ENCODE results near the gene FKBP5.
"Not testable (repeated sequence)": the region's sequence is repeated elsewhere in the genome, so short reads cannot be mapped to it uniquely, and the experiment has no call there.

FKBP5 gene

DNA sequence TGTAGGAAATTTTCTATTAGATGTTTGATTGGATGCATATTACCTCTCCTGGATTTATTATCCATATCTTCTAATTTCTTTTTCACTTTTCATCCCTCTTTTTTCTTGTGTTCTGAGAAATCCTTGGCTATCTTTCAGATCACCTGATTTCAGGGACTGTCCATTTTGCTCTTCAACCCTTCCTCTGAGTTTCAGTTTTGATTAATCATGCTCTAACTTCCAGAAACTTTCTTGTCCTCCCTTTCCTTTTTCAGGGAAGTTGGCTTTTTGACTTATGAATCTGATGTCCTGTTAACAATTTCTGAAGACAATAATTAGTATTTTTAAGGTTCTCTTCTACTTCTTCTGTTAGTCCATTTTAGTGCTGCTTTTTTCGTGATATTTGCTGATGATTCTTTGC is 79.1 kb downstream of the FKBP5 start:
- no peak for DNase-seq (ENCODE audit: low spot score)

DNA sequence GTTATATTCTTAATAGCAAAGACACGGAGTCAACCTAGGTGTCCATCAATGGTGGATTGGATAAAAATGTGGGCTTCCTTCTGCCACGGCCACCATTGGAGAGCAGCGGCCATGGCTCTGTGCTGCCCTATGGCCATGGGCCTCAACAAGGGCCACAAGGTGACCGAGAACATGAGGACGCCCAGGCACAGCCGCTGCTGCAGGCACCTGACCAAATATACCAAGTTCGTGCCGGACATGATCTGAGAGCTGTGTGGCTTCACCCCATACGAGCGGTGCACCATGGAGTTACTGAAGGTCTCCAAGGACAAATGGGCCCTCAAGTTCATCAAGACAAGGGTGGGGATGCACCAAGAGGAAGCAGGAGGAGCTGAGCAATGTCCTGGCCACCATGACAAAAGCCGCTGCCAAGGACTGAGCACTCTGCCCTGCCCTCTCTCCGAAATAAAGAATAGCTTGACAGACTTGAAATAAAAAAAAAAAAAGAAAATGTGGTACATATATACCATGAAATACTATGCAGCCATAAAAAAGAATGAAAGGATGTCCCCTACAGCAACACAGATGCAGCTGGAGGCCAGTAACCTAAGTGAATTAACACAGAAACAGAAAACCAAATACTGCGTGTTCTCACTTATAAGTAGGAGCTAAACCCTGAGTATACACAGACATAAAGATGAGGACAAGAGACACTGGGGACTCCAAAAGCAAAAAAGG is 81.0 kb downstream of the FKBP5 start:
- no peak for DNase-seq (ENCODE audit: low spot score)

DNA sequence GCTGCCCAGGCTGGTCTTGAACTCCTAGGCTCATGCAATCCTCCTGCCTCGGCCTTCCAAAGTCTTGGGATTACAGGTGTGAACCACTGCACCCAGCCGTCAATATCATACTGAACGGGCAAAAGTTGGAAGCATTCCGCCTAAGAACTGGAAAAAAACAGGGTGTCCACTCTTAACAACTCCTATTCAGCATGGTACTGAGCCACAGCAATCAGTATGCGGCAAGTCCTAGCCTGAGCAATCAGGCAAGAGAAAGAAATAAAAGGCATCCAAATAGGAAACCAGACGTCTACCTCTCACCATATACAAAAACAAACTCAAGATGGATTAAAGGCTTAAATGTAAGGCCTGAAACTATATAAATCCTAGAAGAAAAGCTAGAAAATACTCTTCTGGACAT is 83.1 kb downstream of the FKBP5 start:
- no peak for DNase-seq (ENCODE audit: low spot score)

DNA sequence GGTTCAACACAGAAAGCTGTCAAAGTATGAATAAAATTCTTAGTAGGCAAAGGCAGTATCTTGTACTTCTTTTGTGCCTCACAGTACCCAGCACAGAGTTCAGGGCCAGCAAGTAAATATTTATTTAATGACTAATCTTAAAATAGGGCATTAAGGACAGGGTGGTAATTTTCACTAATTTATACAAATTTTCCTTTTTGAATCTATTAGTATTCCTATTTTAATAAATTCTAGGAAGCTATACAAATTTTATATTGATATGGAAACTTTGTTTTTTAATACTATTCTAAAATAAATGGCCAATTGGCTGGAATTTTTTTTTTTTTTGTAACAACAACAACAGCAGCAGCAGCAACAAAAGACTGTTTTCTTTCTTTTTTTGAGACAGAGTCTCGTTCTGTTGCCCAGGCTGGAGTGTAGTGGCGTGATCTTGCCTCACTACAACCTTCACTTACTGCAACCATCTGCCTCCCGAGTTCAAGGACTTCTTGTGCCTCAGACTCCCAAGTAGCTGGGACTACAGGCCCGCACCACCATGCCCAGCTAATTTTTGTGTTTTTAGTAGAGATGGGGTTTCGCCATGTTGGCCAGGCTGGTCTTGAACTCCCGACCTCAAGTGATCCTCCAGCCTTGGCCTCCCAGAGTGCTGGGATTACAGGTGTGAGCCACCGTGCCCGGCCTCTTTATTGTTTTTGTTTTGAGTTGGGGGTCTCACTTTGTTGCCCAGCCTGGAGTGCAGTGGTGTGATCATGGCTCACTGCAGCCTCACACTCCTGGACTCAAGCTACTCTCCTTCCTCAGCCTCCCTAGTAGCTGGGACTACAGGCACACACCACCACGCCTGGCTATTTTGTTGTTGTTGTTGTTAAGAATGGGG is 85.2 kb downstream of the FKBP5 start:
- no peak for DNase-seq (ENCODE audit: low spot score)

DNA sequence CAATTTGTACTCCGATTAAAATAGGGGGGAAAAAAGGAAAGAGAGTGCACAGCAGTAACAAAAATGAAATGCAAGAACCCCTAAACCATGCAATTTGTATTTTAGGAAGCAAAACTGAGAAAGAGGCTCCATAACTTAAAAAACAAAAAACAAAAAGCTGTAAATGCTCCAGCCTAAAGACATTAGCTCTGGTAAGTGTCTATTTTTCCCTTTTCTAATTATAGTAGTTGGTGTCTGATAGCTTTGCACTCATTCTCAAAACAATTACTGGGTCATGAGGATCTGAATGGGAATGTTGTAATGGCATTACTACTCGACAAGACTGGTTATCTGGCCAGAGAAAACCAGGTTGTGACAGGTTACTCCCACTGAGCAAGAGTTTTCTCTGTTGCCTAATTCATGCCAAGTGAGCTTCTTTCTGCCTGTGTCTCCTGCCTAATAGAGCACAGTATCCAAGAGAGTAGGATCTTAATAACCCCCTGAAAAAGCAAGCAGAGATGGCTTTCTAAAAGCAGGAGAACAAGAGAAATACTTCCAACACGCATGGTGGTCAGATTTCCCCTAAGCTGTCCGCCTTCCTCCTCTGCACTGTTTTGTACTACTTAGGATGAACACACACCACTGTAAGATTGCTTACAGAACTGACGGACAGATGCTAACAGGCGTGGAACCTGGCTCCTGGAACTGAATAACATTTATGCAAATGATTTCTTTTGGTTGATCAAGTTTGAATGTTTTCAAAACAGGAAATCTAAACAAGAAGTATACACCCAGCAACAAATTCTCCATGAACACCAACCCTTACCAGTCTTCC is 86.4 kb downstream of the FKBP5 start:
- peak; percentile 8 for DNase-seq (ENCODE audit: low spot score)

DNA sequence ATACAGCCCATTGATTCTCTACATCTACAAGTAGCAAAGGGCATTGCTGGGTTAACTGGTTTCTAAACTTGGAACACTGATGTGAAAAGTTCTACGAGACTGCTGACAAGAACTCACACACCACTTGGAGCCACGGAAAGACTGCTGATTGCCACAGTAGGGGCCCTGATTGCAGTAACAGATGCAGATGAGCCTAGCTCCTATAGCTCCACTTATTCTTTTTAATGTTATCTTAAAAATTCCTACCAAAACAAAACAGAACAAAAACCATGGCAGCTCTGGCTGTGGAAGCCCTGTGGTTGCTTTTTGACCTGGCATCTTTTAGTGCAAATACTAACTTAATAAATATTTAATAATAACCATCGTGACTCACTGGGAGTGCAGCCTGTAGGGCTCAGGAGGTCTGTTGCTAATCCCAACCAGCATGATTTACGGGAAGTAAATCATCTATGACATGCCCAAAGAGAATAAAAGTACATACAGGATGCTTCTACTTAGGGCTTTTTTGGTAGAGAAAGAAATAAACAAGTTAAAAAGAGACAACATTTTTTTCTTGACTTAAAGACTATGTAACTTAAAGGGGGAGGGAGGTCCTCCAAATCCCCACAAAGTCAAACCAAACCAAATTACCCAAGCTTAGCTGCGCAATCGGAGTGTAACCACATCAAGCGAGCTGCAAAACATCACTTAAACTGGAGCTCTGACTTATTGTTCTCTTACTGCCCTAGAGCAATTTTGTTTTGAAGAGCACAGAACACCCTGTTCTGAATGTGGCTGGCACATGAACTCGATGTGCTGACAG is 87.2 kb downstream of the FKBP5 start:
- peak; percentile 65 for DNase-seq (ENCODE audit: low spot score)

DNA sequence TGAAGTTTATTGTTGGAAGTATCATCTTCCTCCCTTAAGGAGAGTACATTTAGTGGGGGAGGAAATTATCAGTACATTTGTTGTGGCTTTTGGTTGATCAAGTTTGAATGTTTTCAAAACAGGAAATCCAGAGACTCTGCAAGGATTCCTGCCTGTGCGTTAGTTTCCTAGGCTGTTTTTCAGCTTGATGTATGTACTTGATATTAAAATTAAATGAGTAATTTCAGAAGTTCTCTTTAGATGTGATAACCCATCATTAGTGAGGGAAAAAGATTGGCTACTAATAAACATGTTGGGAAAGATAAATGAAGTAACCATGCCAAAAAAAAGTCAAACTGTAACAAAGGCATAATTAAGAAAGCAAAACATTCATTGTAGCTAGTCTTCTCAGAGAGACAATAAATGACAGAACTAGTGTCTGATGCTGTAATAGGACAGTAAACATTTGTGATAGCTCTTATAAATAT is 88.0 kb downstream of the FKBP5 start:
- DNase-seq (ENCODE audit: low spot score) = no peak

DNA sequence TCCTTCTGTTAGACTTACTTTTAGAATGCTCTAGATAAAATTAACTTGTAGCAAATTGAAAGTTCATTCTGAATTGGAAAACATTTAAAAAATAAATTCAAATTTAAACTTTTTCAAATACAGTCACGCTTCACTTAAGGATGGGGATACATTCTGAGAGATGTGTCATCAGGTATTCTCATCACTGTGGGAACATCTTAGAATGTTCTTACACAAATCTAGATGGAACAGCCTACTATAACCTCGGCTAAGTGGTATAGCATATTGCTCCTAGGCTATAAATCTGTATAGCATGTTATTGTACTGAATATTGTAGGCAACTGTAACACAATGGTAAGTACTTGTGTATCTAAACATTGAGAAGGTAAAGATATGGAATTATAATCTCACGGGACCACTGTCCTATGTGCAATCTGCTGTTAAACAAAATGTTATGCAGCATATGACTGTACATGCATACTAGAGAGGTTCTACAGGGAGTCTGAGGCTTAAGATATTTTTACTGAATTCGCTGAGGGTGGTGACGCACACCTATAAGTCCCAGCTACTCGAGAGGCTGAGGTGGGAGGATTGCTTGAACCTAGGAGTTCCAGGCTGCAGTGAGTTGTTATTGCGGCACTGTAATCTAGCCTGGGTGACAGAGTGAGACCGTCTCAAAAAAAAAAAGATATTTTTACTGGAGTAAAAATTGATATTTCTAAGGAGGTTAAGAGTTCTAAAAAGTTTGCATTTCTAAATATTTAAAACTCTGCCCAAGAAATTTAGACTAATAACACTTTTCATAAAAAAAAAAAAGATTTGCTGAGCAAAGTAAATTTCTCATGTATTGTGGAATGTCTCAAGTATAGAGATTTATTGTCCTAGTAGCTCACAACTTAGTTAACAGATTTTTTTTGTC is 88.7 kb downstream of the FKBP5 start:
- no peak for DNase-seq (ENCODE audit: low spot score)

DNA sequence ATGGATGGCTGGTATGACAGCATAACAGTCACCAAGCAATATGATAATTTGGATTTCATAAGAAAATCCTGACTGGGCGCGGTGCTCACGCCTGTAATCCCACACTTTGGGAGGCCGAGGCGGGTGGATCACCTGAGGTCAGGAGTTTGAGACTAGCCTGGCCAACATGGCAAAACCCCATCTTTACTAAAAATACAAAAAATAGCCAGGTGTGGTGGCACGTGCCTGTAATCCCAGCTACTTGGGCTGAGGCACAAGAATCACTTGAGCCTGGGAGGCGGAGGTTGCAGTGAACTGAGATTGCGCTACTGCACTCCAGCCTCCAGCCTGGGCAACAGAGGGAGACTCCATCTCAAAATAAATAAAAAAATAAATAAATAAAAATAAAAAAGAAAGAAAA is 90.1 kb downstream of the FKBP5 start:
- DNase-seq (ENCODE audit: low spot score) = not testable (repeated sequence)

DNA sequence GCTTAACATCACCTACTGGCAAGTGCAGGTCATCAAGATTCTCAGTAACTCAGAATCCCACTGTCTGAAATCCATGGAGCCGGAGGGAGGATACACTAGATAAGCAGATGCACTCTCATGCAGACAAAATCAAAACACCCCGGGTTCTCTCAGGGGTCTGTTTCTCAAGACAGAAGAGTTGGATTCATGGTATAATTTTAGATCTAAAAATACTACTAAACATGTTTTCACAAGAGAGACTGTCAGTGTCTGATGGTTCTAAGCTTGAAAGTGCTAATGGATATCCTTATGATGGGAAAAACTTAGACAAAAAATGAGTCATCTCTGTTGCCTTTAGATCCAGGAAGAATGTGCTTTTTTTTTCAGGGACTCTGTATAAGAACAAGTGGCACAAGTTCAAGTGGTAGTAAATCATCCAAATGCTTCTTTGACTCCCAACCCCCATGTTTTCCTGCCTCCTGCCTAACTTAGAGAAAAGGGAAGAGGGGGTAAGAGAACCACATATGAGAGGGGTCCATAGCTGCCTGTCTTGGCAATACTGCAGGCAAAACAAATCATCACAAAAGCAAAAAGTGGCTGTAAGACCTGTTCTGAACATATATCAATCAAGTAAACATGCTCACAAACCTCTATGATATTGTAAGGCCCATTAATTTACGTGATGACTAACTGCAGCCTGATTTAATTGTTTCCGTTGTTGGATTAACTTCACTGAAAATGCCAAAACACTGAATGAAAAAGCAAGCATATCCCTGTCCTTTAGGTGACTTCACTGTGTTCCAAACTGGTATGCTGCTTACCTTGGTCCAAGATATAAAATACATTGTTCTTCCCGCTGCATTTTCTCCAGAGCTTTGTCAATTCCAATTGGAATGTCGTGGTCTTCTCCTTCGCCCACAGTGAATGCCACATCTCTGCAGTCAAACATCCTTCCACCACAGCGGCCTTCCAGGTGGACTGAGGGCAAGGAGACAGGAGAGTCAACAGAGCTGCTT is 92.0 kb downstream of the FKBP5 start:
- DNase-seq (ENCODE audit: low spot score) = peak; percentile 62

DNA sequence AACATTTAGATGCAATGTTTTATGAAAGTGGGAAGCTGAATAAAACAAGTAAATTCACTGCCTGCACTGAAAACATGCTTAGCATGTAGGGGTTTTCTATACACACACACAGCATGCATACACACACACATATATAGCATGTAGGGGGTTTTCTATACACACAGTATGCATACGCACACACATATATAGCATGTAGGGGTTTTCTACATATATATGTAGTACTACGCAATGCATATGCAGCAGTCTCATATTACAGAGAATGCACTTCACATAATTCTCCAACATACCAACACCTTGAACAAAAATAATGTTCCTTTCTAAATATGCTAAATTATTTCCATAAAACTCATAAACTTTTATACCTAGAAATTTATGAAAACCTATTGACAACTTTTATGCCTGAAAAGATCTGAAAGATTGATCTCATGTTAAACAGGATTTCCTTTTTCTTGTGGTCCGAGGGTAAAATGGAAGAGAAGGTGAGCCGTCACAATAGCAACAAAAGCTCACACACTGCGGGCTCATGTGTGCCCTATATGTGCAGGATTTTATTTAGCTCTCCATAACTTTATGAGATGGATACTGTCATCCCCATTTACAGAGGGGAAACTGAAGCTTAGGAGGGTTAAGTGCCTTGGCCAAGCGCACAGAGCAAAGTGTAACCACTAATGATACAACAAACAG is 94.1 kb downstream of the FKBP5 start:
- no peak for DNase-seq (ENCODE audit: low spot score)

DNA sequence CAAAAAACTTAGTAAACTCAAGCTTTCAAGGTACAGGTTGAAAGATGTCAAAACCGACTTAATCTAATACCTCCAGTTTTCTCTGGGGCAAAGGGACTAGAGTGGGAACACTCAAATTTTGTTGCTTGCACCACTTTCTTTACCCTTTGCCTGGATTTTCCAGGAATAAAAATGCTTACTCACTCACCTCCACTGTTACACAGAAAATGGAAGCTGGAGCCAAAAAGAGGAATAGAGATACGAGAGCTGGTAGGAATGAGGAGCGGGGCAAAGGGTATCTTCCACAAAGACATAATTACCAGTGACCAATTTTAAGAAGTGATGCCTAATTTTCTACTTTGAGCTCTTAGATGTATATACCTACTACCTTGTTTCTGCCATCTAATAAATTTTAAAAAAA is 96.5 kb downstream of the FKBP5 start:
- no peak for DNase-seq (ENCODE audit: low spot score)

DNA sequence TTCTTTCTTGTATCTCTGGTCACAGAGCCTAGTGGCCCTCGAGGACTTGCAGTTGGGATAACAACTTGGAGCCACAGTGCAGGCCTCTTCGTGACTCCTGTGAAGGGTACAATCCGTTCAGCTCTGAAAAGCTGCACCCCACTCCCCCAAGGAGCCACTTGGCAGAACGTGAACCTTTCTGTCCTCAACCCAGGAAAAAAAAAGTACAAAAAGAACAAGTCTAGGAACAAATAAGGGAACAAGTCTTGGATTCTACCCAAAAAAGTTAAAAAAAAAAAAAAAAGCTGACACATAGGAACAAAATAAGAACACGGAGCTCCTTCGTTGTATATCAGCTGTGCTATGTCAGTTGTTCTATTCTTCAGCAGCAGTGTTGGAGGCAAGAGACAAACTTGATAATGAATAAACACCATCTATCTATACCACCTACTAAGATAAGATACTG is 98.1 kb downstream of the FKBP5 start:
- no peak for DNase-seq (ENCODE audit: low spot score)

DNA sequence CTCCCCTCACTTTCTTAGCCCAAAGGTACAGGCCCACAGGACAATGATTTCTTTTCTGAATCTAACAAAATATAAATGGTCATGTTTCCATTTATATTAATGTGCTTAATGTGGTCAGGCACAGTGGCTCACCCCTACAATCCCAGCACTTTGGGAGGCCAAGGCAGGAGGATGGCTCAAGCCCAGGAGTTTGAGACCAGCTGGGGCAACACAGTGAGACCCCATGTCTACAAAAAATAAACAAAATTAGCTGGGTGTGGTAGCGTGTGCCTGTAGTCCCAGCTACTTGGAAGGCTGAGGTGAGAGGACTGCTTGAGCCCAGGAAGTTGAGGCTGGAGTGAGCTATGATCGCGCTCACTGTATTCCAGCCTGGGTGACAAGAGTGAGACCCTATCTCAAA is 98.8 kb downstream of the FKBP5 start:
- DNase-seq (ENCODE audit: low spot score) = no peak

DNA sequence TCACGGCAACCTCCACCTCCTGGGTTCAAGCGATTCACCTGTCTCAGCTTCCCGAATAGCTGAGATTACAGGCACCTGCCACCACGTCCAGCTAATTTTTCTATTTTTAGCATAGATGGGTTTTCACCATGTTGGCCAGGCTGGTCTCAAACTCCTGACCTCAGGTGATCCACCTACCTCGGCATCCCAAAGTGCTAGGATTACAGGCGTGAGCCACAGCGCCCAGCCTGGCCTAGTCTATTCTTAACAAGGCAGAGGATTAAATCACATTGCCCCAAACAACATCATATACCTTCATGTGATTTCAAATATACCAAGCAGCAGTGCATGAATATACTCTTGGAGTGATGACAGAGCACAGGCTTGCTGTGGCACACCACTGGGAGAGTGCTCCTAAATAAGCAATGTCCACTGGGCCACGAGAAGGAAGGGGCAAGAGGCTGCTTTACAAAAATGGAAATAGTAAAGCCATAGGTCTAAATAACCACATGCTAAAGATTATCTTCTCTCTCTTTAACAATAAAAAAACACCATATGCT is 99.4 kb downstream of the FKBP5 start:
- no peak for DNase-seq (ENCODE audit: low spot score)

DNA sequence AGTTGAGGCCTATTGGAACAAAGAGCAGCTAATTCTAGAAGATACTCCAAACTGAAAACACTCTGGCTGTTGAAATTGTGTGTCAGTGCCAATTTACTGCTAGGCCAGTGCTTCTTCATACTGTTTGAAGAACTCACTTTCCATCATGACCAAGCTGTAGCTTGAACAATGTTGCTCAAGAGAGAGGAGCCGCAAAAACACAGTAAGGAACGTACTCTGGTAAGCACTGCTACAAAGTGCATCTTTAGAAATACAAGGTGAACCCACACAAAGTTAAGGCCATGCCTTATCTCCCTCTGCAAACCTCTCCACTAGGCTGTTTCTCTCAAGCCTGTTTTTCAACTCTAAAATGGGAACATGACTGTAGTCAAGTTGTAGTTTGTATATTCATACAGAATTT is 101.5 kb downstream of the FKBP5 start:
- no peak for DNase-seq (ENCODE audit: low spot score)

DNA sequence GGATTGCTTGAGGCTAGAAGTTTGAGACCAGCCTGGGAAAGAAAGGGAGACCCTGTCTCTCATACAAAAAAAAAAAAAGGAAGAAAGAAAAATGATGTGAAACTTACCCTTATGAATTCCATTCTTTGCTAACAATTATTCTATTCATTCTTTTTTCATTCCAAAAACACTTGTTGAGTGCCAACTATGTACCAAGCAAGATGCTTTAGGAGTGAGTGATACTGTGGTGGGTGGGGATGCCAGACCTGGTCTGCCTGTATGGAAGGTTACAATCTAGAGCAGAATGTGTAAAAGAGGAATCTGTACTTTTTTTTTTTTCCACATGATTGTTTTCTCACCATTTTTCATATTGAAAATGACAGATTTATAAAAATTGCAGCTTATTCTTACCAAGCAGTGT is 102.2 kb downstream of the FKBP5 start:
- DNase-seq (ENCODE audit: low spot score) = peak; percentile 21

DNA sequence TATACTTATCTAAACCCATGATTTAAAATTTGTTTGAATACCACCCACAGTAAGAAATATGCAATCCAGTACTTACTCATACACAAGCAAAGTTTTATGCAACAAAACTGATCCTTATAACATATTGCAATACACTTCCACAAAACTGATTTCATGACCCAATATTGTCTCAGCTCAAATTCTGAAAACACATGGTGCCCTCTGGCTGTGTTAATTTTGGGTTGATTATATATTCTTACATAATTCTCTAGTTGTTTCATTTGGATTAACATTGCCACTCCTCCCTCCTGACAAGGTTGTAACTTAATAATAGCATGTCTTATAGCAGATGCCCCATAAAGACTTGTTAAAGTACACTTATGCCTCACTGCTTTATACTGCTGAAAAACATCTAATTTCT is 103.1 kb downstream of the FKBP5 start:
- DNase-seq (ENCODE audit: low spot score) = no peak
